IMR-90 (cell line): ENCODE measurements around the gene LRRC8B. TPM values are rescaled to one million over a fixed set of nuclear protein-coding genes. Genes with fewer than 3 reads are reported as not detected.

Experiments
- ATAC-seq: fragments of 200-7000 bp; cut with Tn5 transposase; 2 replicates; pipeline ENCODE4 v1.9.1; 2020; ENCODE audit warnings: low read depth, mild to moderate bottlenecking, moderate library complexity
- BruUV-seq: library from RNA; stranded (reverse); fragments of 400-500 nt; replicated peaks from 2 replicates; lab custom pipeline; 2021; lab: Mats Ljungman, UMichigan
- CTCF ChIA-PET: fragments of 300-600 bp; formaldehyde crosslinking; extraction: SDS; loops from one replicate; lab custom pipeline; 2021; ENCODE audit warnings: antibody characterized with exemption; lab: Yijun Ruan, JAX
- POLR2A ChIA-PET: fragments of 300-600 bp; sonication (Branson Sonifier 250); formaldehyde crosslinking; loops from one replicate; lab custom pipeline; 2022; ENCODE audit warnings: antibody characterized with exemption; ENCODE audit not compliant: unreplicated experiment; lab: Charles Lee
- DNase-seq: peaks from one replicate; pipeline ENCODE4 v3.0.0; 2013
- H2AFZ ChIP-seq: replicated peaks from 2 replicates; pipeline ENCODE3; 2013; ENCODE audit warnings: low read length, mild to moderate bottlenecking; ENCODE audit not compliant: poor library complexity
- H2AK5ac ChIP-seq: 2 replicates; pipeline ENCODE4 v1.6.1; 2013; ENCODE audit warnings: low read depth, low read length, inconsistent platforms
- H2AK9ac ChIP-seq: replicated peaks from 2 replicates; pipeline ENCODE3; 2013; ENCODE audit warnings: mild to moderate bottlenecking, low read depth, low read length, moderate library complexity; ENCODE audit not compliant: poor library complexity
- H2BK120ac ChIP-seq: 2 replicates; pipeline ENCODE4 v1.6.1; 2013; ENCODE audit warnings: low read depth, low read length, inconsistent platforms
- H2BK15ac ChIP-seq: 3 replicates; pipeline ENCODE4 v1.6.1; 2013; ENCODE audit warnings: low read depth, low read length, inconsistent platforms
- H2BK20ac ChIP-seq: 2 replicates; pipeline ENCODE4 v1.6.1; 2013; ENCODE audit warnings: low read depth, mild to moderate bottlenecking, inconsistent platforms, low read length, moderate library complexity
- H2BK5ac ChIP-seq: 2 replicates; pipeline ENCODE4 v1.6.1; 2013; ENCODE audit warnings: mild to moderate bottlenecking, low read depth, low read length, inconsistent platforms; ENCODE audit not compliant: poor library complexity, severe bottlenecking
- H3K14ac ChIP-seq: replicated peaks from 2 replicates; pipeline ENCODE4 v1.6.1; 2013; ENCODE audit warnings: low read depth, low read length, inconsistent platforms
- H3K18ac ChIP-seq: 2 replicates; pipeline ENCODE4 v1.6.1; 2013; ENCODE audit warnings: low read depth, low read length, control low read depth
- H3K23ac ChIP-seq: 2 replicates; pipeline ENCODE4 v1.6.1; 2013; ENCODE audit warnings: low read depth, low read length, inconsistent platforms
- H3K27ac ChIP-seq: 2 replicates; pipeline ENCODE4 v1.5.1; 2013; ENCODE audit warnings: mild to moderate bottlenecking, control low read depth, low read length; ENCODE audit not compliant: insufficient read depth
- H3K27me3 ChIP-seq: 2 replicates; pipeline ENCODE4 v1.6.1; 2013; ENCODE audit warnings: low read length; ENCODE audit not compliant: control insufficient read depth, insufficient read depth
- H3K36me3 ChIP-seq: 2 replicates; pipeline ENCODE4 v1.6.1; 2013; ENCODE audit warnings: low read length, mixed read lengths; ENCODE audit not compliant: control insufficient read depth, insufficient read depth
- H3K4ac ChIP-seq: 2 replicates; pipeline ENCODE4 v1.6.1; 2013; ENCODE audit warnings: low read depth, low read length, inconsistent platforms
- H3K4me1 ChIP-seq: 2 replicates; pipeline ENCODE4 v1.6.1; 2013; ENCODE audit warnings: low read length, mixed read lengths; ENCODE audit not compliant: control insufficient read depth, insufficient read depth
- H3K4me2 ChIP-seq: 2 replicates; pipeline ENCODE4 v1.6.1; 2013; ENCODE audit warnings: low read depth, mild to moderate bottlenecking, control low read depth, low read length, moderate library complexity
- H3K4me3 ChIP-seq: 2 replicates; pipeline ENCODE4 v1.5.1; 2013; ENCODE audit warnings: low read depth, mild to moderate bottlenecking, control low read depth, low read length, moderate library complexity; ENCODE audit not compliant: insufficient read depth
- H3K56ac ChIP-seq: 2 replicates; pipeline ENCODE4 v1.6.1; 2013; ENCODE audit warnings: low read length, inconsistent platforms; ENCODE audit not compliant: insufficient read depth; ENCODE audit errors: extremely low read depth
- H3K79me1 ChIP-seq, 2 experiments: 2 replicates each; pipeline ENCODE4 v1.6.1; 2013; ENCODE audit warnings: low read length in 2 of 2, inconsistent platforms in 1 of 2, low read depth in 1 of 2
- H3K9ac ChIP-seq: 2 replicates; pipeline ENCODE4 v1.6.1; 2013; ENCODE audit warnings: low read depth, low read length, control low read depth
- H3K9me1 ChIP-seq: 2 replicates; pipeline ENCODE4 v1.6.1; 2013; ENCODE audit warnings: low read length, inconsistent platforms; ENCODE audit not compliant: insufficient read depth
- H3K9me3 ChIP-seq: 2 replicates; pipeline ENCODE4 v1.6.1; 2013; ENCODE audit warnings: low read length; ENCODE audit not compliant: control insufficient read depth, insufficient read depth
- H4K20me1 ChIP-seq: 2 replicates; pipeline ENCODE4 v1.6.1; 2013; ENCODE audit warnings: low read length, inconsistent platforms; ENCODE audit not compliant: insufficient read depth
- H4K5ac ChIP-seq: 2 replicates; pipeline ENCODE4 v1.6.1; 2013; ENCODE audit warnings: mild to moderate bottlenecking, low read depth, low read length, control low read depth
- H4K8ac ChIP-seq, 2 experiments: 2 replicates each; pipeline ENCODE4 v1.6.1; 2013; ENCODE audit warnings: low read depth in 2 of 2, low read length in 2 of 2, control low read depth in 1 of 2, inconsistent platforms in 1 of 2
- H4K91ac ChIP-seq: 2 replicates; pipeline ENCODE4 v1.6.1; 2013; ENCODE audit warnings: low read depth, low read length, inconsistent platforms; ENCODE audit not compliant: insufficient read depth
- CHD1 ChIP-seq: IDR thresholded peaks from 2 replicates; pipeline ENCODE4 v1.6.1; 2012; ENCODE audit warnings: low read depth, low read length, improper control_type of control experiment
- CTCF ChIP-seq: conservative IDR thresholded peaks from 2 replicates; pipeline ENCODE4 v1.5.1; 2012; ENCODE audit warnings: mild to moderate bottlenecking, low read depth, low read length, improper control_type of control experiment
- NFE2L2 ChIP-seq: fragments of 150-350 bp; IDR thresholded peaks from 2 replicates; pipeline ENCODE4 v1.6.1; 2016; ENCODE audit warnings: low read depth, mild to moderate bottlenecking, low read length
- RAD21 ChIP-seq: IDR thresholded peaks from 2 replicates; pipeline ENCODE4 v1.6.1; 2012; ENCODE audit warnings: low read length, improper control_type of control experiment
- RCOR1 ChIP-seq: IDR thresholded peaks from 2 replicates; pipeline ENCODE4 v1.6.1; 2012; ENCODE audit warnings: mild to moderate bottlenecking, low read length, improper control_type of control experiment; ENCODE audit not compliant: insufficient replicate concordance
- WGBS, 2 experiments: methylation state at CpG; one replicate each; pipeline versions ENCODE4 v1.1.5 to v1.1.7; 2013; ENCODE audit warnings: missing lambda C conversion rate in 2 of 2; ENCODE audit not compliant: insufficient read length in 1 of 2; ENCODE audit errors: extremely low coverage in 2 of 2; 5-methylcytosine and 5-hydroxymethylcytosine counted together
- dilution Hi-C: fragments of 300-500 bp; cut with HindIII; formaldehyde crosslinking; loops from one replicate; pipeline ENCODE4 v1.14.3; 2018; ENCODE audit warnings: low sequenced_read_pairs; ENCODE audit not compliant: unreplicated experiment
- in situ Hi-C: fragments of 300-500 bp; cut with MboI; formaldehyde crosslinking; loops from 3 replicates; pipeline ENCODE4 v1.14.3; 2019; ENCODE audit warnings: low sequenced_read_pairs, inconsistent platforms, mixed read lengths
- intact Hi-C: fragments of 100-400 bp; cut with micrococcal nuclease; formaldehyde crosslinking; loops from 2 replicates; pipeline ENCODE4 v1.10.0; 2022
- polyA plus RNA-seq, 3 experiments: library from polyadenylated mRNA; depleted of rRNA; stranded (reverse); fragments of >200 nt; gene quantifications; 2 replicates each; pipeline ENCODE4 v1.2.3, GENCODE V29; 2012; ENCODE audit warnings: low replicate concordance in 1 of 3
- total RNA-seq: library from RNA; depleted of rRNA; stranded (reverse); fragments of >200 nt; gene quantifications from 2 replicates; pipeline ENCODE4 v1.2.3, GENCODE V29; 2012

LRRC8B gene
- total and polyA plus RNA-seq, 2 of the 4 experiments (the other 2 are of a cell fraction), result 0.74 to 1.8 TPM

GRCh38 chr1:89490389-89490788, 34.2 kb upstream of the LRRC8B start:
- Histone ChIP-seq H4K20me1 (no peaks in the 10 kb centered on the region), H2AK9ac (no peak overlapping the region), H3K36me3 (no peaks in the 10 kb centered on the region), H3K9me3 (no peaks in the 10 kb centered on the region), H3K18ac (no peak overlapping the region), H2BK20ac (no peak overlapping the region), H3K27me3 (peaks cover 7% of the 10 kb centered on the region), H3K14ac (no peak overlapping the region), H4K8ac (no peak overlapping the region), H3K56ac (no peak overlapping the region), H3K79me1 (no peaks in the 10 kb centered on the region), H3K9ac (no peak overlapping the region), H2BK120ac (no peak overlapping the region), H3K4me3 (no peak overlapping the region), H4K5ac (no peak overlapping the region), H2AFZ (no peak overlapping the region), H3K23ac (no peak overlapping the region), H4K91ac (no peak overlapping the region), H2AK5ac (no peak overlapping the region), H3K4me2 (no peak overlapping the region), H3K4ac (no peak overlapping the region), H3K9me1 (no peaks in the 10 kb centered on the region), H3K27ac (no peak overlapping the region), H3K4me1 (no peaks in the 10 kb centered on the region), H2BK15ac (no peak overlapping the region), H2BK5ac (no peak overlapping the region)
- no peak for TF ChIP-seq CTCF
- no peak for TF ChIP-seq CHD1
- no peak for TF ChIP-seq NFE2L2
- TF ChIP-seq RCOR1, result no peak
- no peak for TF ChIP-seq RAD21
- DNase-seq, result no peak
- intact Hi-C loops (no loop called here), dilution Hi-C loops (loop anchor here (25.0 kb wide), 1 partner anchor 97 kb away; no protein-coding TSS in a partner anchor), in situ Hi-C loops (loop anchor here (25.0 kb wide), 1 partner anchor 497 kb away; the partner anchor contains the start of gene ZNF326)
- ChIA-PET POLR2A (no interaction called here), CTCF (no interaction called here)
- WGBS, 2 experiments, result 67% methylated on average over 2 of the region's 3 CpGs; no CpG with 5 or more reads in 1 of the 2 experiments
- no TSS peak for BruUV-seq
- no peak for ATAC-seq
